22Rv1 (cell line): Measurements from ENCODE around the gene GUCY2C.

Source experiments
- H3K27ac ChIP-seq: fragments of 450-650 bp; 2 replicates; pipeline ENCODE4 v1.5.1; 2017
- ZFX ChIP-seq: fragments of 450-650 bp; IDR thresholded peaks from 2 replicates; pipeline ENCODE4 v1.6.1; 2017; ENCODE audit warnings: antibody characterized with exemption, borderline replicate concordance
- TF ChIP-seq, protein P1 (sequence below): fragments of 450-650 bp; IDR thresholded peaks from 2 replicates; pipeline ENCODE4 v1.5.1; 2017; ENCODE audit warnings: mild to moderate bottlenecking

Gene GUCY2C

DNA sequence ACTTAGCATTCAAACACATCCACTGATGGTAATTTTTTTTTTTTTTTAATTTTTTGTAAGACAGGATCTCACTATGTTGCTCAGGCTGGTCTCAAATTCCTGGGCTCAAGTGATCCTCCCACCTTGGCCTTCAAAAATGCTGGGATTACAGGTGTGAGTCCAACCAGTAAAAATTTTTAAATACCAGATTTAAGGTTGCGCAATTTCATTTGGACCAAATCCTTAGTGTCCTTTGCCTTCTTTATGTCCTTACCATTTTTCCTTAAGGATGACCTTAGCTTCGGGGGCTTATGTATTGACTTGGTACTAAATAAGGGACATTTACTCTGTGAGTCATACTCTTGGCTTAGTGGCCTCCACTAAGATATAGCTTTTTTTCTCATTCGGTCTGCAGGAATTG is 124.6 kb downstream of the GUCY2C start:
- no peak for TF ChIP-seq ZFX
- TF ChIP-seq, protein P1, sequence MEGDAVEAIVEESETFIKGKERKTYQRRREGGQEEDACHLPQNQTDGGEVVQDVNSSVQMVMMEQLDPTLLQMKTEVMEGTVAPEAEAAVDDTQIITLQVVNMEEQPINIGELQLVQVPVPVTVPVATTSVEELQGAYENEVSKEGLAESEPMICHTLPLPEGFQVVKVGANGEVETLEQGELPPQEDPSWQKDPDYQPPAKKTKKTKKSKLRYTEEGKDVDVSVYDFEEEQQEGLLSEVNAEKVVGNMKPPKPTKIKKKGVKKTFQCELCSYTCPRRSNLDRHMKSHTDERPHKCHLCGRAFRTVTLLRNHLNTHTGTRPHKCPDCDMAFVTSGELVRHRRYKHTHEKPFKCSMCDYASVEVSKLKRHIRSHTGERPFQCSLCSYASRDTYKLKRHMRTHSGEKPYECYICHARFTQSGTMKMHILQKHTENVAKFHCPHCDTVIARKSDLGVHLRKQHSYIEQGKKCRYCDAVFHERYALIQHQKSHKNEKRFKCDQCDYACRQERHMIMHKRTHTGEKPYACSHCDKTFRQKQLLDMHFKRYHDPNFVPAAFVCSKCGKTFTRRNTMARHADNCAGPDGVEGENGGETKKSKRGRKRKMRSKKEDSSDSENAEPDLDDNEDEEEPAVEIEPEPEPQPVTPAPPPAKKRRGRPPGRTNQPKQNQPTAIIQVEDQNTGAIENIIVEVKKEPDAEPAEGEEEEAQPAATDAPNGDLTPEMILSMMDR: no peak
- no peak overlapping the region for H3K27ac ChIP-seq

DNA sequence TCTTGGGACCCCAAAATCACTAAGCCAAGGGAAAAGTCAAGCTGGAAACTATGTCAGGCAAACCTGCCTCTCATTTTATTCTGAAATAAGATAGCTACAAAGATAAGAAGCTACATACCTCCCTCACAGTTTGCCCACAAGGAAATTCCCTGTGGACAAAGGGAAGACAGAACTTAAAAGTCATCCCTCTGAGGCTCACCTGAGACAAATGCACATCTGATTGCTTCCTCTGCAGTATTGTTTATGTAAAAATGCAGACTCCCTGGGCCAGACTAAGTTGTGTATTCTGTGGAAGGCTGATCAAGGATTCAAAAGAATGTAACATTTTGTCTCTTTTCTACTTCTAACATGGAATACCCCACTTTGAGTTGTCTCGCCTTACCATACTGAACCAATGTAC is 126.2 kb downstream of the GUCY2C start:
- no peak overlapping the region for H3K27ac ChIP-seq
- no peak for TF ChIP-seq ZFX
- TF ChIP-seq, protein P1: no peak

DNA sequence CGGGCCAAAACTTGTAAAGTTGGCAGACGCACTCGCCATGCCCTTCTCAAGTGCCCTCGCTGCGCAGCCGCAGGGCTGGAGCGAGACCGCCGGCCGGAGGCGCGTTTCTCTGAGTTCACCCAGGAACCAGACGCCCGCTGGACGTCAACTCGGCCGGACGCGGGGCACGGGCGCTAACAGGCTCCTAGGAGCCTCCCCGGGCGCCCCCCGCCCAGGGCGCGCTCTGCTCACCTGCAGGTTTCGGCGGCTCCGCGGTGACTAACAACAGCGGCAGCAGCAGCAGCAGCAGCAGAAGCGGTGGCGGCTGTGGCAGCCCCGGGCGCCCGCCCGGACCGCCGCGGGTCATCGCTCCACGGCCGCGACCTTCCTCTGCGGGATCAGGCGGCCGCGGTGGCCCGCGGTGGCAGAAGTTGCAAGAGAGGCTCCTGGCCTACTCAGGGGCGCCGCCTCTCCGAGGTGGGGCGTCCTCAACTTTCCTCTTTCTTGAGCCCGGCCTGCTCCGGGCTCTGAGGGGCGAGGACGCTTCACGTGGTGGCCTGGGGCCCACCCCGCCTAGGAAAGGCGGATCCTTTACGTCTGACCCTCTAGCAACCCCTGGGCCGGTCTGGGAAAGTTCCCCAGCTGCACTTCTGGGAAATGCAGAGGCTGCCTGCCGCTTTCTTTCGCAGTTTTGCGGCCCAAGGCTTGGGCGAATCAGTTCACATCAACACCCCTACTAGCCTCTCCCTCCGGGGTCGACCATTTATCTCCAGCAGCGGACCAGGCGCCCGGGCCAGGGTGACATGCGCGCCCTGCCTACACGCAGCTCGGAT is 128.8 kb downstream of the GUCY2C start, which contains the start of gene PLBD1:
TSS of gene PLBD1 (minus strand) at position 533 of the 812 bp plus-strand sequence. CDS start at position 346, 187 bp downstream.
- no peak for TF ChIP-seq ZFX
- TF ChIP-seq, protein P1: no peak
- no peak within 1 kb of the TSS for H3K27ac ChIP-seq

DNA sequence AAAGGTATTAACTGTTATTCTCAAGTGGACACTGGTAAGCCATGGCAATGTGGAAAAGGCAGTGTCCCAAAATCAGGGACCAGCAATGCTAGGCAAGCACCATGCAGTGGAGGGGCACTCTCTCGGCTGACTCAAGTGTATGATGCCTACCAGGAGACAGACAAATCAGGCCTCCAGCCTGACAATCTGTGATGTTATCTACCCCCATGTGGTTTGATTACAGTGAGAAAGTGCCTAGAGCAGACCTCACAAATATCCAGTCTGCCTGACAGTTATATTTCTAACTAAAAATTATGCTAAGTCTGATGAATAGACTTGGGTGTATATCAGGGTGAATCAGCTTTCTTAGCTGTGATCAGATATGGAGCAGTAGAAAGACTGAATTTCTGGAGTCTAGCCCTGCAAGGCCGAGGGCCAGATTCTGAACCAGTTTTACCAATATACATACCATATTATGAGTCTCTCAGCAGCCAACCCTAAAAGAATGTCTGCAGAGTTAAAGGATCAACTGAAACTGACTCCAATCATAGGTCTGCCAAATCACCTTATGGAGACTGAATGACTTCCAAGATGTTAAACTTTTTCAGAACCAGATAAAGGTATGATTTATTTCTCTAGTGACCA is 132.0 kb downstream of the GUCY2C start:
- no peak overlapping the region for H3K27ac ChIP-seq
- no peak for TF ChIP-seq ZFX
- TF ChIP-seq, protein P1: no peak

DNA sequence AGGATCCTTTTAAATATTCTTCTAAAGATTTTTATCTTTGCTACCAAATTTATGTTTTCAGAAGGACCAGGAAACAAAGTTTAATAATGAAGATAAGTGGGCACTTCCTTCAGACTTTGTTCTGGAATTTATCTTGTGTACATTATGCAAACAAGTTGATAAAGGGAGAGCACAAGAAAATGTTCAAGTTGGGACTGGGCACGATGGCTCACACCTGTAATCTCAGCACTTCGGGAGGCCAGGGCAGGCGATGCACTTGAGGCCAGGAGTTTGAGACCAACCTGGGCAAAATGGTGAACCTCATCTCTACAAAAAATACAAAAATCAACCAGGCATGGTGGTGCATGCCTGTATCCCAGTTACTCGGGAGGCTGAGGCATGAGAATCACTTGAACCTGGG is 133.4 kb downstream of the GUCY2C start:
- no peak overlapping the region for H3K27ac ChIP-seq
- TF ChIP-seq, protein P1: no peak
- TF ChIP-seq ZFX: no peak
